Mesothelial cell of epicardium (in vitro differentiated cells): ENCODE measurements around the gene PFN3. TPM values are rescaled to one million over a fixed set of nuclear protein-coding genes. Genes with fewer than 3 reads are reported as not detected.

ENCODE experiments used
- DNase-seq, 2 experiments: peaks; one replicate each; pipeline ENCODE4 v3.0.0; 2021; ENCODE audit warnings: low spot score in 2 of 2; ENCODE audit not compliant: unreplicated experiment in 2 of 2
- H3K27ac Mint-ChIP-seq: 2 replicates; pipeline ENCODE4 v1.8.0; 2021; ENCODE audit warnings: mixed read lengths
- H3K27me3 Mint-ChIP-seq: 2 replicates; pipeline ENCODE4 v1.8.0; 2021; ENCODE audit warnings: low read depth, mixed read lengths
- H3K36me3 Mint-ChIP-seq: 2 replicates; pipeline ENCODE4 v1.8.0; 2021; ENCODE audit warnings: mixed read lengths
- H3K4me1 Mint-ChIP-seq: 2 replicates; pipeline ENCODE4 v1.8.0; 2021; ENCODE audit warnings: mixed read lengths
- H3K4me3 Mint-ChIP-seq: 2 replicates; pipeline ENCODE4 v1.8.0; 2021; ENCODE audit warnings: mild to moderate bottlenecking, moderate library complexity, mixed read lengths
- H3K9me3 Mint-ChIP-seq: 2 replicates; pipeline ENCODE4 v1.8.0; 2021; ENCODE audit warnings: mixed read lengths
- CTCF ChIP-seq: fragments of 200-600 bp; sonication (generic); IDR thresholded peaks from one replicate; pipeline ENCODE4 v1.5.0; 2021; ENCODE audit warnings: antibody characterized with exemption; ENCODE audit not compliant: unreplicated experiment
- total RNA-seq: library from RNA; stranded (reverse); gene quantifications from 3 replicates; pipeline ENCODE4 v1.2.1, GENCODE V29; 2021

Gene PFN3
- total RNA-seq, 1 donor from 2014 or later = not detected

GRCh38 chr5:177370488-177371119, 29.9 kb downstream of the PFN3 start:
- H3K4me3 Mint-ChIP-seq = peak overlapping the region; percentile 61

GRCh38 chr5:177369645-177370440, 30.6 kb downstream of the PFN3 start:
- Mint-ChIP-seq H3K9me3 (no peaks in the 10 kb centered on the region), H3K27me3 (no peaks in the 10 kb centered on the region), H3K27ac (no peak overlapping the region), H3K4me1 (peaks cover 25% of the 10 kb centered on the region), H3K36me3 (no peaks in the 10 kb centered on the region), H3K4me3 (peak overlapping the region; percentile 61)
- no peak for DNase-seq
- TF ChIP-seq CTCF = no peak

More at GRCh38 chr5:177370488-177371119, 29.9 kb downstream of the PFN3 start:
- Mint-ChIP-seq H3K27me3 (no peaks in the 10 kb centered on the region), H3K27ac (no peak overlapping the region), H3K36me3 (no peaks in the 10 kb centered on the region), H3K4me1 (peaks cover 23% of the 10 kb centered on the region), H3K9me3 (no peaks in the 10 kb centered on the region)
- peak; percentile 76 to 86 for DNase-seq
- peak; percentile 35 for TF ChIP-seq CTCF

GRCh38 chr5:177368869-177369644, 31.4 kb downstream of the PFN3 start:
- H3K9me3 Mint-ChIP-seq = no peaks in the 10 kb centered on the region
- peak; percentile 66 for TF ChIP-seq CTCF
- no peaks in the 10 kb centered on the region for H3K27me3 Mint-ChIP-seq
- no peaks in the 10 kb centered on the region for H3K36me3 Mint-ChIP-seq
- peak overlapping the region; percentile 38 for H3K4me3 Mint-ChIP-seq
- H3K27ac Mint-ChIP-seq = peak overlapping the region; percentile 11
- DNase-seq = no peak
- peaks cover 24% of the 10 kb centered on the region for H3K4me1 Mint-ChIP-seq

- DNase-seq = no peak
- Mint-ChIP-seq H3K27ac (no peak overlapping the region), H3K4me1 (peaks cover 21% of the 10 kb centered on the region), H3K27me3 (no peaks in the 10 kb centered on the region), H3K36me3 (no peaks in the 10 kb centered on the region), H3K4me3 (peak overlapping the region; percentile 45), H3K9me3 (no peaks in the 10 kb centered on the region)
- TF ChIP-seq CTCF = no peak
Observed at GRCh38 chr5:177367981-177368868, 32.2 kb downstream of the PFN3 start.

GRCh38 chr5:177367323-177367848, 33.1 kb downstream of the PFN3 start:
- no peaks in the 10 kb centered on the region for H3K9me3 Mint-ChIP-seq
- no peak for TF ChIP-seq CTCF
- DNase-seq = no peak
- no peaks in the 10 kb centered on the region for H3K36me3 Mint-ChIP-seq
- no peaks in the 10 kb centered on the region for H3K27me3 Mint-ChIP-seq
- H3K4me3 Mint-ChIP-seq = peak overlapping the region; percentile 88
- H3K4me1 Mint-ChIP-seq = peaks cover 26% of the 10 kb centered on the region
- H3K27ac Mint-ChIP-seq = no peak overlapping the region
